ENCODE results near the gene MRPL40.

Gene MRPL40

DNA sequence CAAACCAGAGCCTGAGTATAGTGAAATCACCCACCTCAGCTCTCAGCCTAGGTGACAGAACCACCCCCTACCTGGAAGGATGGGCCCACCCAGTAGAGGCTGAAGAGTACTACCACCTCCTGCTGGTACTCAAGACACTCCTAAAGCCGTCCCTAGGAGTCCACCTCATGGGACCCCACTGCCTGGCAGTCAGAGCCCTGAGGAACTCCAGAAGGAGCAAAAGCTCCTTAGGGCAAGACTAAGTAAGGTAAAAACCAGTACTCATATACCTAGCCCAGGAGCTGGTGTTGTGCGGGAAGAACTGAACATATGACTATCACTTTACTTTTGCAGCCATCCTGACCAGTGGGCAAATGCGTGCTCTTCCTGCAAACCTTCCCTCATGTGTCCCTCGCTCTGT, 37.1 kb upstream of the MRPL40 start:
- Histone ChIP-seq H3K9me3 (ENCODE audit: control insufficient read depth, insufficient read depth, low read depth, low read length) (no peaks in the 10 kb centered on the region), H3K36me3 (ENCODE audit: control insufficient read depth in 2 of 2, insufficient read depth in 1 of 2, low read length in 2 of 2) (peaks cover 4 to 90% of the 10 kb centered on the region in 2 experiments; a peak in 2 of 3 replicates), H3K27ac (ENCODE audit: extremely low read depth, low read depth, low read length) (no peak overlapping the region), H3K4me3 (ENCODE audit: low read depth, low read length) (no peak overlapping the region), H3K4me1 (ENCODE audit: control insufficient read depth, insufficient read depth, low read length) (no peaks in the 10 kb centered on the region)
- ChIA-PET POLR2A (no interaction called here), CTCF (interaction anchor here (0.8 to 1.1 kb wide), 3 partner anchors 20 to 177 kb away, joined by 3 read pairs; no protein-coding TSS in a partner anchor)
- TF ChIP-seq, protein P1, sequence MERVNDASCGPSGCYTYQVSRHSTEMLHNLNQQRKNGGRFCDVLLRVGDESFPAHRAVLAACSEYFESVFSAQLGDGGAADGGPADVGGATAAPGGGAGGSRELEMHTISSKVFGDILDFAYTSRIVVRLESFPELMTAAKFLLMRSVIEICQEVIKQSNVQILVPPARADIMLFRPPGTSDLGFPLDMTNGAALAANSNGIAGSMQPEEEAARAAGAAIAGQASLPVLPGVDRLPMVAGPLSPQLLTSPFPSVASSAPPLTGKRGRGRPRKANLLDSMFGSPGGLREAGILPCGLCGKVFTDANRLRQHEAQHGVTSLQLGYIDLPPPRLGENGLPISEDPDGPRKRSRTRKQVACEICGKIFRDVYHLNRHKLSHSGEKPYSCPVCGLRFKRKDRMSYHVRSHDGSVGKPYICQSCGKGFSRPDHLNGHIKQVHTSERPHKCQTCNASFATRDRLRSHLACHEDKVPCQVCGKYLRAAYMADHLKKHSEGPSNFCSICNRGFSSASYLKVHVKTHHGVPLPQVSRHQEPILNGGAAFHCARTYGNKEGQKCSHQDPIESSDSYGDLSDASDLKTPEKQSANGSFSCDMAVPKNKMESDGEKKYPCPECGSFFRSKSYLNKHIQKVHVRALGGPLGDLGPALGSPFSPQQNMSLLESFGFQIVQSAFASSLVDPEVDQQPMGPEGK (tag by site-specific recombination; IDR thresholded peaks at IDR 0.05) = no peak
- no peak for TF ChIP-seq ZNF514 (tag by site-specific recombination; IDR thresholded peaks at IDR 0.05)
- no peak for TF ChIP-seq ZBTB8A (tag by site-specific recombination; IDR thresholded peaks at IDR 0.05)
- TF ChIP-seq KLF16 (tag by site-specific recombination; IDR thresholded peaks at IDR 0.05) = no peak
- no peak for TF ChIP-seq ZNF350 (tag by site-specific recombination; IDR thresholded peaks at IDR 0.05)
- TF ChIP-seq, protein P2, sequence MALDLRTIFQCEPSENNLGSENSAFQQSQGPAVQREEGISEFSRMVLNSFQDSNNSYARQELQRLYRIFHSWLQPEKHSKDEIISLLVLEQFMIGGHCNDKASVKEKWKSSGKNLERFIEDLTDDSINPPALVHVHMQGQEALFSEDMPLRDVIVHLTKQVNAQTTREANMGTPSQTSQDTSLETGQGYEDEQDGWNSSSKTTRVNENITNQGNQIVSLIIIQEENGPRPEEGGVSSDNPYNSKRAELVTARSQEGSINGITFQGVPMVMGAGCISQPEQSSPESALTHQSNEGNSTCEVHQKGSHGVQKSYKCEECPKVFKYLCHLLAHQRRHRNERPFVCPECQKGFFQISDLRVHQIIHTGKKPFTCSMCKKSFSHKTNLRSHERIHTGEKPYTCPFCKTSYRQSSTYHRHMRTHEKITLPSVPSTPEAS (tag by site-specific recombination; IDR thresholded peaks at IDR 0.05) = no peak
- no peak for TF ChIP-seq ZNF549 (tag by site-specific recombination; IDR thresholded peaks at IDR 0.05)

DNA sequence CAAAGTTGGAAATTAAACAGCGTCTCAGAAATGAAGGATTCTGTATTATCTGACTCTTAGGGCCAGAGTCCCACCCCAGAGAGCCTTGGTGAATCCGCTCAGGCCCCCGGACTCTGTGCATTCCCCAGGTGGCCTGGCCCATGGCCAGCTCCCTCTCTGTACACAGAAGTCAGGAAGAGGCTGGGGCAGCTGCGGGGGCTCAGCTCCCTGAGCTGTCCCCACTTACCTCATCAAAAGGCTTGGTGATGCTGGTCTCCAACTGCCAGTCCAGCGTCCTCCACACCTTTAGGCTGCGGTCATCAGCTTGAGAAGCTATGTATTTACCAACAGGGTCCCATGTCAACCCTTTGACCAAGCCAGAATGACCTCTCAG, 35.8 kb upstream of the MRPL40 start:
- Histone ChIP-seq H3K36me3 (ENCODE audit: control insufficient read depth in 2 of 2, insufficient read depth in 1 of 2, low read length in 2 of 2) (peaks cover 3 to 94% of the 10 kb centered on the region in 2 experiments; a peak in 2 of 3 replicates), H3K9me3 (ENCODE audit: control insufficient read depth, insufficient read depth, low read depth, low read length) (no peaks in the 10 kb centered on the region), H3K4me3 (ENCODE audit: low read depth, low read length) (no peak overlapping the region), H3K27ac (ENCODE audit: extremely low read depth, low read depth, low read length) (no peak overlapping the region), H3K4me1 (ENCODE audit: control insufficient read depth, insufficient read depth, low read length) (no peaks in the 10 kb centered on the region)
- TF ChIP-seq MEIS1 (CRISPR knock-in tag; IDR thresholded peaks at IDR 0.05; ENCODE audit: borderline replicate concordance) (no peak), OSR2 (tag by site-specific recombination; IDR thresholded peaks at IDR 0.05) (no peak), ZNF510 (tag by site-specific recombination; IDR thresholded peaks at IDR 0.05; ENCODE audit: insufficient replicate concordance) (no peak)
- TF ChIP-seq, protein P3, sequence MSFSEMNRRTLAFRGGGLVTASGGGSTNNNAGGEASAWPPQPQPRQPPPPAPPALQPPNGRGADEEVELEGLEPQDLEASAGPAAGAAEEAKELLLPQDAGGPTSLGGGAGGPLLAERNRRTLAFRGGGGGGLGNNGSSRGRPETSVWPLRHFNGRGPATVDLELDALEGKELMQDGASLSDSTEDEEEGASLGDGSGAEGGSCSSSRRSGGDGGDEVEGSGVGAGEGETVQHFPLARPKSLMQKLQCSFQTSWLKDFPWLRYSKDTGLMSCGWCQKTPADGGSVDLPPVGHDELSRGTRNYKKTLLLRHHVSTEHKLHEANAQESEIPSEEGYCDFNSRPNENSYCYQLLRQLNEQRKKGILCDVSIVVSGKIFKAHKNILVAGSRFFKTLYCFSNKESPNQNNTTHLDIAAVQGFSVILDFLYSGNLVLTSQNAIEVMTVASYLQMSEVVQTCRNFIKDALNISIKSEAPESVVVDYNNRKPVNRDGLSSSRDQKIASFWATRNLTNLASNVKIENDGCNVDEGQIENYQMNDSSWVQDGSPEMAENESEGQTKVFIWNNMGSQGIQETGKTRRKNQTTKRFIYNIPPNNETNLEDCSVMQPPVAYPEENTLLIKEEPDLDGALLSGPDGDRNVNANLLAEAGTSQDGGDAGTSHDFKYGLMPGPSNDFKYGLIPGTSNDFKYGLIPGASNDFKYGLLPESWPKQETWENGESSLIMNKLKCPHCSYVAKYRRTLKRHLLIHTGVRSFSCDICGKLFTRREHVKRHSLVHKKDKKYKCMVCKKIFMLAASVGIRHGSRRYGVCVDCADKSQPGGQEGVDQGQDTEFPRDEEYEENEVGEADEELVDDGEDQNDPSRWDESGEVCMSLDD (tag by site-specific recombination; IDR thresholded peaks at IDR 0.05) = no peak
- POLR2A ChIA-PET = no interaction called here
- CTCF ChIA-PET = interaction anchor here (1.0 to 1.6 kb wide), 2 partner anchors 8 to 252 kb away, joined by 3 to 4 read pairs; partner anchors contain the start of gene ESS2

DNA sequence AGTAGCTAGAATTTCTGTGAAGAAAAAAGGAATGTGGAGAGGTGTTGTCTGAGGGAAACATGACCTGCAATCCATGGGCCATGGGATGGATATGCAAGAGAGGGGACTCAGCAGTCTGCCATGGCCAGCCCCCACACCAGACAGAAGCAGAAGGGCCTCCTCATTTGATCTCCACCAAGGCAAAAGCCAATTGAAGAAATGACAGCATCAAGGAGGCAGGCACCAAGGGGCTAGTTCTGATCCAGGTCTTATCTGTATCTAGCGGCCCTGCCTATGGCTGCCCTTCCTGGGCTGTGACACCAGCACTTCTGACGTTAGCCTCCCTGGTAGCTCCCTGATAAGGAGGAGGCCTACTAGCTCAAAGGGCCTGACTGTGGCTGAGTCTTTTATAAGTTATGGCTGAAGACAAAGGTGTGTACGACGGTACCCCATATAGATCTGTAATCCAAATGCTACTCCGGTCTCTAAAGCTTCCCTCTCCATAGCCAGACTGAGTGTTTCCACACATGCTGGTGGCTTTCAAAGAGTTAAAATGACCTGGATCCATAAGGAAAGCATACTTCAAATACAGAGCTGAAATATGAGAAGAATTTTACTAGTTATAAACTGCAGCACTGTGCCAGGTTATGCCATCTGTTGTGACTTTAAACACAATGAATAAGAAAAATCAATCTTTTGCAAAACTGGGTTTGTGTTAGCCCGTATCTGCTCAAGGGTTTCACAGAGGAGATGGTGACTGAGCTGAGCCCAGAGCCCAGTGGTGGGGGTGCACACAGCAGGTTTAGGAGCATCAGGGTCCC, 35.2 kb upstream of the MRPL40 start:
- CTCF ChIA-PET = interaction anchor here (1.0 to 1.6 kb wide), 2 partner anchors 8 to 252 kb away, joined by 3 to 4 read pairs; partner anchors contain the start of gene ESS2
- H3K9me3 ChIP-seq (ENCODE audit: control insufficient read depth, insufficient read depth, low read depth, low read length) = no peaks in the 10 kb centered on the region
- H3K4me3 ChIP-seq (ENCODE audit: low read depth, low read length) = no peak overlapping the region
- H3K36me3 ChIP-seq (ENCODE audit: control insufficient read depth in 2 of 2, insufficient read depth in 1 of 2, low read length in 2 of 2) = peaks cover 3 to 94% of the 10 kb centered on the region in 2 experiments; a peak in 2 of 3 replicates
- POLR2A ChIA-PET = no interaction called here
- H3K27ac ChIP-seq (ENCODE audit: extremely low read depth, low read depth, low read length) = no peak overlapping the region
- H3K4me1 ChIP-seq (ENCODE audit: control insufficient read depth, insufficient read depth, low read length) = no peaks in the 10 kb centered on the region
- TF ChIP-seq, protein P4, sequence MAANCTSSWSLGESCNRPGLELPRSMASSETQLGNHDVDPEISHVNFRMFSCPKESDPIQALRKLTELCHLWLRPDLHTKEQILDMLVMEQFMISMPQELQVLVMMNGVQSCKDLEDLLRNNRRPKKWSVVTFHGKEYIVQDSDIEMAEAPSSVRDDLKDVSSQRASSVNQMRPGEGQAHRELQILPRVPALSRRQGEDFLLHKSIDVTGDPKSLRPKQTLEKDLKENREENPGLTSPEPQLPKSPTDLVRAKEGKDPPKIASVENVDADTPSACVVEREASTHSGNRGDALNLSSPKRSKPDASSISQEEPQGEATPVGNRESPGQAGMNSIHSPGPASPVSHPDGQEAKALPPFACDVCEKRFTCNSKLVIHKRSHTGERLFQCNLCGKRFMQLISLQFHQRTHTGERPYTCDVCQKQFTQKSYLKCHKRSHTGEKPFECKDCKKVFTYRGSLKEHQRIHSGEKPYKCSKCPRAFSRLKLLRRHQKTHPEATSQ (tag by site-specific recombination; IDR thresholded peaks at IDR 0.05) = no peak
- TF ChIP-seq ZSCAN30 (tag by site-specific recombination; IDR thresholded peaks at IDR 0.05) (no peak), ZNF16 (tag by site-specific recombination; IDR thresholded peaks at IDR 0.05; ENCODE audit: low read depth) (no peak), ZNF324 (tag by site-specific recombination; IDR thresholded peaks at IDR 0.05) (no peak), ZNF10 (tag by site-specific recombination; IDR thresholded peaks at IDR 0.05) (no peak), ZNF394 (tag by site-specific recombination; IDR thresholded peaks at IDR 0.05; ENCODE audit: borderline replicate concordance) (no peak), FEZF1 (tag by site-specific recombination; IDR thresholded peaks at IDR 0.05) (no peak), ZNF223 (tag by site-specific recombination; IDR thresholded peaks at IDR 0.05) (no peak), ZFP37 (tag by site-specific recombination; IDR thresholded peaks at IDR 0.05) (no peak)
- TF ChIP-seq, protein P5, sequence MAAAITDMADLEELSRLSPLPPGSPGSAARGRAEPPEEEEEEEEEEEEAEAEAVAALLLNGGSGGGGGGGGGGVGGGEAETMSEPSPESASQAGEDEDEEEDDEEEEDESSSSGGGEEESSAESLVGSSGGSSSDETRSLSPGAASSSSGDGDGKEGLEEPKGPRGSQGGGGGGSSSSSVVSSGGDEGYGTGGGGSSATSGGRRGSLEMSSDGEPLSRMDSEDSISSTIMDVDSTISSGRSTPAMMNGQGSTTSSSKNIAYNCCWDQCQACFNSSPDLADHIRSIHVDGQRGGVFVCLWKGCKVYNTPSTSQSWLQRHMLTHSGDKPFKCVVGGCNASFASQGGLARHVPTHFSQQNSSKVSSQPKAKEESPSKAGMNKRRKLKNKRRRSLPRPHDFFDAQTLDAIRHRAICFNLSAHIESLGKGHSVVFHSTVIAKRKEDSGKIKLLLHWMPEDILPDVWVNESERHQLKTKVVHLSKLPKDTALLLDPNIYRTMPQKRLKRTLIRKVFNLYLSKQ (tag by site-specific recombination; IDR thresholded peaks at IDR 0.05; ENCODE audit: borderline replicate concordance) = no peak
